ENCODE measurements around the gene CTDSPL.

DNA sequence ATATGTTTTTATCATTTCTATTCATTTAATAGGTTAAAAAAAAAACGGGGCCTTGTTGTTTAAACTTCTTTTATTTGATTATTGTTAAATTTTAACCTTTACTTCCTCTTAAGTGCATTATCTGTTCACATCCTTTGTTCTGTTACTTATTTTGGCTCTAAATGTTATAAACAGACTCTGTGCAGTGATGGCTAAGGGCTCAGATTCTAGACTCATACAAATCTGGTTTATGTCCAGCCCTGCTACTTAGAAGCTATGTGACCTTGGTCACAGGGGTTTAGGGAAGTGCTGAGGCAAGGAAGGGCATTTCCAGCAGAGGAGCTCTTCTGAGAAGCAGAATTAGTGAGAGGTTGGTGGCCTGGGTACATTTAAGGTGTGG is 73.6 kb downstream of the CTDSPL start:
- no peak for TF ChIP-seq POLR2A (IDR thresholded peaks at IDR 0.05; ENCODE audit: low read depth, low read length)
- TF ChIP-seq POLR2AphosphoS5 (IDR thresholded peaks at IDR 0.05; ENCODE audit: low read depth, low read length): no peak

All from GM12892 (cell line).